H9 (cell line): ENCODE data around the gene NPIPA2. TPM values are rescaled to one million over a fixed set of nuclear protein-coding genes. Genes with fewer than 3 reads are reported as not detected.
"Not testable (repeated sequence)": the region's sequence is repeated elsewhere in the genome, so short reads cannot be mapped to it uniquely, and the experiment has no call there.

Experiments
- DNase-seq: peaks from one replicate; pipeline ENCODE4 v3.0.0-alpha.2; 2017
- H2AFZ ChIP-seq: one replicate; pipeline ENCODE4 v1.6.1; 2013; ENCODE audit warnings: mild to moderate bottlenecking, low read length, control low read depth, moderate library complexity
- H2AK5ac ChIP-seq: 2 replicates; pipeline ENCODE4 v1.6.1; 2013; ENCODE audit warnings: low read length, control low read depth, mixed read lengths; ENCODE audit not compliant: insufficient read length
- H2BK120ac ChIP-seq: one replicate; pipeline ENCODE4 v1.6.1; 2013; ENCODE audit warnings: low read depth, mild to moderate bottlenecking, low read length, control low read depth, inconsistent platforms; ENCODE audit not compliant: poor library complexity, severe bottlenecking
- H2BK12ac ChIP-seq: 2 replicates; pipeline ENCODE4 v1.6.1; 2013; ENCODE audit warnings: low read length, control low read depth, mixed read lengths, low read depth; ENCODE audit not compliant: insufficient read length
- H2BK15ac ChIP-seq: 2 replicates; pipeline ENCODE4 v1.6.1; 2013; ENCODE audit warnings: low read depth, low read length, control low read depth
- H2BK20ac ChIP-seq: one replicate; pipeline ENCODE4 v1.6.1; 2013; ENCODE audit warnings: low read depth, mild to moderate bottlenecking, low read length, control low read depth, inconsistent platforms; ENCODE audit not compliant: poor library complexity, severe bottlenecking
- H2BK5ac ChIP-seq: 2 replicates; pipeline ENCODE4 v1.6.1; 2013; ENCODE audit warnings: low read length, control low read depth, mixed read lengths; ENCODE audit not compliant: insufficient read length
- H3K14ac ChIP-seq: 2 replicates; pipeline ENCODE4 v1.6.1; 2013; ENCODE audit warnings: low read length, control low read depth; ENCODE audit not compliant: insufficient read depth
- H3K18ac ChIP-seq: 2 replicates; pipeline ENCODE4 v1.6.1; 2013; ENCODE audit warnings: low read depth, mild to moderate bottlenecking, mixed read lengths, low read length, control low read depth; ENCODE audit not compliant: insufficient read length
- H3K23ac ChIP-seq: 2 replicates; pipeline ENCODE4 v1.6.1; 2013; ENCODE audit warnings: low read length, control low read depth, mixed read lengths, low read depth; ENCODE audit not compliant: insufficient read length
- H3K23me2 ChIP-seq: 2 replicates; pipeline ENCODE4 v1.6.1; 2013; ENCODE audit warnings: low read depth, mild to moderate bottlenecking, mixed read lengths, low read length, control low read depth; ENCODE audit not compliant: insufficient read length, poor library complexity, severe bottlenecking
- H3K27ac ChIP-seq: 2 replicates; pipeline ENCODE4 v1.5.1; 2013; ENCODE audit warnings: low read length, control low read depth, mixed read lengths, low read depth; ENCODE audit not compliant: insufficient read length
- H3K27me3 ChIP-seq: 2 replicates; pipeline ENCODE4 v1.6.1; 2013; ENCODE audit warnings: low read length, control low read depth, inconsistent platforms; ENCODE audit not compliant: insufficient read depth
- H3K4ac ChIP-seq: 2 replicates; pipeline ENCODE4 v1.6.1; 2013; ENCODE audit warnings: low read depth, mild to moderate bottlenecking, control low read depth, inconsistent platforms, low read length, moderate library complexity
- H3K4me1 ChIP-seq: 2 replicates; pipeline ENCODE4 v1.6.1; 2013; ENCODE audit warnings: low read length, control low read depth, inconsistent platforms; ENCODE audit not compliant: insufficient read depth
- H3K4me2 ChIP-seq: 2 replicates; pipeline ENCODE4 v1.6.1; 2013; ENCODE audit warnings: low read length, control low read depth, mixed read lengths; ENCODE audit not compliant: insufficient read length, insufficient read depth
- H3K56ac ChIP-seq: 2 replicates; pipeline ENCODE4 v1.6.1; 2013; ENCODE audit warnings: low read depth, mild to moderate bottlenecking, mixed read lengths, low read length, control low read depth; ENCODE audit not compliant: insufficient read length
- H3K79me1 ChIP-seq: 2 replicates; pipeline ENCODE4 v1.6.1; 2013; ENCODE audit warnings: low read depth, mild to moderate bottlenecking, moderate library complexity, low read length, control low read depth, inconsistent platforms; ENCODE audit not compliant: insufficient read depth, poor library complexity, severe bottlenecking
- H3K79me2 ChIP-seq: 2 replicates; pipeline ENCODE4 v1.6.1; 2013; ENCODE audit warnings: low read length, control low read depth, inconsistent platforms; ENCODE audit not compliant: insufficient read depth
- H3K9ac ChIP-seq: 2 replicates; pipeline ENCODE4 v1.6.1; 2013; ENCODE audit warnings: low read length, control low read depth, mixed read lengths; ENCODE audit not compliant: insufficient read length; ENCODE audit errors: extremely low read depth
- H3K9me3 ChIP-seq: one replicate; pipeline ENCODE4 v1.6.1; 2013; ENCODE audit warnings: low read depth, low read length, inconsistent platforms; ENCODE audit not compliant: control insufficient read depth
- H3T11ph ChIP-seq: one replicate; pipeline ENCODE4 v1.6.1; 2013; ENCODE audit warnings: mild to moderate bottlenecking, low read length, control low read depth, inconsistent platforms
- H4K20me1 ChIP-seq: one replicate; pipeline ENCODE4 v1.6.1; 2013; ENCODE audit not compliant: control insufficient read depth, insufficient read length, insufficient read depth
- H4K5ac ChIP-seq: 2 replicates; pipeline ENCODE4 v1.6.1; 2013; ENCODE audit warnings: low read depth, mild to moderate bottlenecking, mixed read lengths, low read length, control low read depth; ENCODE audit not compliant: insufficient read length
- H4K8ac ChIP-seq: replicated peaks from 2 replicates; pipeline ENCODE4 v1.6.1; 2013; ENCODE audit warnings: low read length, control low read depth, mixed read lengths, low read depth; ENCODE audit not compliant: insufficient read length
- H4K91ac ChIP-seq: 2 replicates; pipeline ENCODE4 v1.6.1; 2013; ENCODE audit warnings: low read depth, mild to moderate bottlenecking, moderate library complexity, mixed read lengths, low read length, control low read depth; ENCODE audit not compliant: insufficient read length
- H3K27ac Mint-ChIP-seq, 3 experiments: 2 replicates in 2 of 3; 3 replicates in 1 of 3; pipeline ENCODE4 v1.8.0; 2020 to 2021; ENCODE audit warnings: mixed read lengths in 3 of 3, mild to moderate bottlenecking in 1 of 3, moderate library complexity in 1 of 3
- H3K27me3 Mint-ChIP-seq: 2 replicates; pipeline ENCODE4 v1.8.0; 2021; ENCODE audit warnings: low read depth, mild to moderate bottlenecking, moderate library complexity, mixed read lengths
- H3K36me3 Mint-ChIP-seq, 3 experiments: 2 replicates in 2 of 3; 3 replicates in 1 of 3; pipeline ENCODE4 v1.8.0; 2020 to 2021; ENCODE audit warnings: low read depth in 3 of 3, mixed read lengths in 3 of 3; ENCODE audit not compliant: insufficient read depth in 1 of 3
- H3K4me1 Mint-ChIP-seq, 2 experiments: 2 replicates each; pipeline ENCODE4 v1.8.0; 2020; ENCODE audit warnings: mixed read lengths in 2 of 2
- H3K4me3 Mint-ChIP-seq, 2 experiments: 2 replicates in 1 of 2; 3 replicates in 1 of 2; pipeline ENCODE4 v1.8.0; 2020 to 2021; ENCODE audit warnings: mild to moderate bottlenecking in 2 of 2, mixed read lengths in 2 of 2, moderate library complexity in 1 of 2
- H3K9me3 Mint-ChIP-seq, 2 experiments: 2 replicates in 1 of 2; 3 replicates in 1 of 2; pipeline ENCODE4 v1.8.0; 2020; ENCODE audit warnings: mild to moderate bottlenecking in 2 of 2, mixed read lengths in 2 of 2, moderate library complexity in 1 of 2
- WGBS: extraction: QIAGEN DNeasy Blood & Tissue Kit; methylation state at CpG from one replicate; pipeline ENCODE4 v1.1.7; 2013; ENCODE audit warnings: missing lambda C conversion rate, low lambda C conversion rate, mixed read lengths; ENCODE audit not compliant: insufficient read length; ENCODE audit errors: extremely low coverage; 5-methylcytosine and 5-hydroxymethylcytosine counted together
- total RNA-seq: library from RNA; stranded (reverse); gene quantifications from 2 replicates; pipeline ENCODE4 v1.2.1, GENCODE V29; 2021

The NPIPA2 gene
- total RNA-seq, 1 experiment from 2014 or later, result 16.6 TPM

DNA sequence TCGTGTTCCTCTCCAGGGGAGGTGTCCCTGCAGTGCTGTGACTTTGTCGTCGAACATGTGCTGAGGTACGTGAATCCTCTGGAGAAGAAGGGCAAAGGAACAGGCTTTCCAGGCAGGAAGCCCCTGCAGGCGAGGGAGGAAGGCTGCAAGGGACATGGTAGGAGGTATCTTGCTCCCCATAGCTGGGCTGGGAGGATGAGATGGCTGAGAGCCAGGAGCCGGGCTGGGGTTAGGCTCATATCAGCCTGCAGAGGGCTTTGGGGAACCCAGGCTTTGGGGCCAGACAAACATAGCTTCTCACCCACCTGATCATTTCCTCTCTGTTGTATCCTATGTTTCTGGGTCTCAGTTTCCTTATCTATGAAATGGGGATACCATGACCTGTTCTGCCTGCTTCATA lies 34.4 kb downstream of the NPIPA2 start:
- not testable (repeated sequence) for H2AK5ac ChIP-seq, H3T11ph ChIP-seq, H2BK15ac ChIP-seq, H3K9ac ChIP-seq, H3K79me1 ChIP-seq, H4K91ac ChIP-seq, H3K36me3 Mint-ChIP-seq, H3K27me3 Mint-ChIP-seq, H3K4ac ChIP-seq, H3K9me3 Mint-ChIP-seq, H2BK20ac ChIP-seq, H3K27ac Mint-ChIP-seq, H2BK12ac ChIP-seq, H4K5ac ChIP-seq, H3K4me3 Mint-ChIP-seq, H3K56ac ChIP-seq, H3K14ac ChIP-seq, H3K23me2 ChIP-seq, H4K8ac ChIP-seq, H3K4me1 Mint-ChIP-seq, H3K79me2 ChIP-seq, H4K20me1 ChIP-seq, H3K4me1 ChIP-seq, H2BK120ac ChIP-seq, H3K18ac ChIP-seq, DNase-seq, H3K23ac ChIP-seq, H3K9me3 ChIP-seq, H3K4me2 ChIP-seq, H3K27me3 ChIP-seq, H2BK5ac ChIP-seq, H2AFZ ChIP-seq, H3K27ac ChIP-seq
- no CpG with 5 or more reads among the region's 6 CpGs for WGBS

DNA sequence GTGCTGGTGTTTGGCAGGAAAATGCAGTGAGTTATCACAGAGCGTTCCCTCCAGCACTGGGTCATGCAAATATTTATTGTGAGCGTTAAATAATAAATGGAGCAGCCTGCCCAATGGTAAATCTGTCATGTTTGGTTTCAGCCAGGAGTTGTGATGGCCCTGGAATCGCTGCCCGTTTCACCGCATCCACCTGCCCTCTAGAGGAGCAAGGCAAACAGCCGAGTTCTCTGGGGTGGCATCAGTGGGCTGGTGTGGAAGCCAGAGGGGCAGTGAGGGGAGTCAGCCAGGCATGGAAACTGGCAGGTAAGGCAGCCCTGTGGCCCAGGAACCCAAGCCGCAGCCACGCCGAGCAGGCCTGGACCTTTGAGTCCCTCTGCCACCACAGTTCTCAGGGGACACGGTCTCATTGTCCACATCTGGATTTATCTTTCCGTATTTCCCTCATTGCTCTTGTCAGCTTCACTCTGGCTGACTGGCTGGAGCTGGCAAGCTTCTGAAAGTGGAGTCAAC lies 37.1 kb downstream of the NPIPA2 start:
- H4K8ac ChIP-seq, H3K23me2 ChIP-seq, H3K4me3 Mint-ChIP-seq, H2AFZ ChIP-seq, H3K9me3 Mint-ChIP-seq, H4K5ac ChIP-seq, H3K36me3 Mint-ChIP-seq, H3K27me3 ChIP-seq, H2AK5ac ChIP-seq, H3K79me2 ChIP-seq, H3K23ac ChIP-seq, H3T11ph ChIP-seq, H3K27me3 Mint-ChIP-seq, H3K4me1 ChIP-seq, H3K56ac ChIP-seq, DNase-seq, H2BK5ac ChIP-seq, H3K79me1 ChIP-seq, H3K27ac ChIP-seq, H3K14ac ChIP-seq, H4K91ac ChIP-seq, H3K18ac ChIP-seq, H2BK120ac ChIP-seq, H3K27ac Mint-ChIP-seq, H3K4ac ChIP-seq, H3K4me2 ChIP-seq, H2BK12ac ChIP-seq, H3K4me1 Mint-ChIP-seq, H2BK20ac ChIP-seq, H3K9me3 ChIP-seq, H4K20me1 ChIP-seq, H2BK15ac ChIP-seq, H3K9ac ChIP-seq: not testable (repeated sequence)
- no CpG with 5 or more reads among the region's 11 CpGs for WGBS
